ENCODE data around the gene VAX1.

The VAX1 gene

DNA sequence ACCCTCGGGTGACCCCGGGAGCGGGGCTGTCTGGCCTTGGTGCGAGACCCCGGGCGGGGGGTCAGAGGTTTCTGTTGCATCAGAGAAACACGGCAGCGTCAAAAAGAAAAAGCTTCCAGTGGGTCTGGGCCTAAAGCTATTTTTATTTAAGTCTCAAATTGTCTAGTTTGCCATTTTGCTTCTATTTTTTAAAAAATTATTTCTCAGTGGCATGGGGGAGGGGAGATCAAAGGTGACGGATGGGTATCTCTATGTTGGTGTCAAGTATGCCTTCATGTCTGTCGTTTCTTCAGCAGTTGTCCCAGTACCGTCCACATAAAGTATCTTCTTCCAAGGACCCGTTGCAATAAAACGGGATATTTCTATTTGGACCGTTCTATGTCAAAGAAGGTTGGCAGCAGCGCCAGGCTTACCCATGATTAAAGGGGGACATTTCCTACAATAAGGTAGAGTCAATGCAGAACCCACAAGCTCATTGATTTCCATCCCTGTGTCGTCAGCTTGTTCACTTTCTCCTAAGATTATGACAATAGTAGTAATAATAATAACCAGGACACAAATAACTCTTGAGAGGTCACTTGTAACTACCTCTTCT, 26.0 kb upstream of the VAX1 start:
- no peak for DNase-seq (ENCODE audit: low read depth)

DNA sequence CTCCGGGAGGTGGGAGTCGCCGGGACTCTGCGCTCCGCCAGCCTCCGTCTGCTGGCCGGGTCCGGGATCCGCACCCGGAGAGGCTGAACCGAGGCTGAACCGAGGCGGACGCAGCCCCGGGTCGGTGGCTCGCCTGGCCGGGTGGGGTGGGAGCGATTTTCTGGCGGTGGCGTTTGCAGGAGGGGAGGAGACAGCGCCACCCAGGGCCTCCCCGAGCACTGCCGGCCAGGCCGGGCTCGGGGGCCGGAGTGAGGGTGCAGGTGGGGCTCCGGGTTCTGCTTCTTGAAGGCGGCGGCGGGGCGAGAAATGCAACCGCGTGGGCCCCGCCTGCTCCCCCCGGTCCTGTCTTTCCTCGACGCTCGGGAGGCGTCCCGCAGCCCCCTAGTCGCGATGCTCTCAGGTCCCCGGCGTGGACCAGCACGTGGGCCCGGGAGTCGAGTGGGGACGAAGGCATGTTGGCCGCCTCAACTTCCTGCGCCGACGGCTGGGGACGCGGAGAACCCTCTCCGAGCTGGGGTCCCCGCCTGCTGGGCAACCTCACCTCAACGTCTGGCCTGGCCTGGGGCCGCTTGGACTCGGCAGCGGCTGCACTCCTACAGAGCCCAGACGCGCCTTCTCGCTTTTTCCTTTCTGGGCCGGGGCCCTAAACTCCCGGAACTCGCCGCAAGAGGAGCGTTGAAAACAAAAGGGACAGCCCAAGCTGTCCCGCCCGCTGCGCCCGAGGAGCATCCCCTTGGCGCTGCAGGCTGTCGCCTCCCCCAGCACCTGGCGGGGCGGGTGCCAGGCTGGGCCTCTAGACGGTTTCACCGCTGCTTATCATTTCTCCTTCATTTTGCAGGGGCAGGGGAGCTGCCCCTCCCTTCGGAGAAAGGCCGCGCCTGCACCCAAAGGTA, 25.2 kb upstream of the VAX1 start:
- DNase-seq (ENCODE audit: low read depth) = no peak

DNA sequence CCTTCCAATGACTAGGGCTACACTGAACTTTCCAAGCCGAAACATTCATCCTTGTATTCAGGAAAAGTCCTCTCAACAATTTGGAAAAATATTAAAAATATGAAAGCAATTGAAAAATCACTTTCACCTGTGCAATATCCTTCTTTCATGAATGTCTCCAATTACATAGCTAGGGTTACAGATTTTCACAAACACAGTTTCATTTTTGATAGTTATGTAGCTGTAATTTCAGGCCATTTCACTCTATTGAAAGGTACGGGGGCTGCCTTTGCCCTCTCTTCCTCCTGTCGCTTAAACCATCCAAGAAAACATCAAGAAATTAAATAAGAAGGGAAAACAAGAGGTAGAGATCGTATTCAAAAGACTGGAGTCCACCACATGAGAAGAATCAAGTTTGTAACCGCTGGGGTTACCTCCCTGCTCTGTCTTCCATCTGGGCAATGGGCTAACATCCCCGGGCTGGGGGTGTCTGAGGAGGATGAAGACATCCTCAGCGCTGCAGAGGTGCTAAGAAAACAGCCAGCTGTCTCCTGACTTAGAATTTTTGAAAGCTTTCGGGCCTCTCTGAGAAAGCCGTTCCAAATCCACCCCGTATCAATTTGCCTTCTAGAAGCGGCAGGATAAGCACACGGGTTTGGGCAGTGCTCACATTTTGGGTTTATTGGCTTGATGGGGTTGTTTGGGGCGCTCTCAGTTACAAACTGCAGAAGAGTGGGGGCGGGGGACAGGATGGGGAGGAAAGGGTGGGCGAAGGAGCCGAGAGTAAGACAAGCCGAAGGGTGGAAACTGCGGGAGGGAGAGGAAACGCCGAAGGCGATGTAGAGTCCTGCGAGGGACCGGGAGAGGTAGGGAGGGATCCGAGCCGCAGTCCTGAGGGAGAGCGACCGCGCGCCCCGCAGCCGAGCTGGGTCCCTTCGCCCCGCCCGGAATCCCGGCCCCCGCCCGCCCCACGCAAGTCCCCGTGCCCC, 24.3 kb upstream of the VAX1 start:
- DNase-seq (ENCODE audit: low read depth) = no peak

DNA sequence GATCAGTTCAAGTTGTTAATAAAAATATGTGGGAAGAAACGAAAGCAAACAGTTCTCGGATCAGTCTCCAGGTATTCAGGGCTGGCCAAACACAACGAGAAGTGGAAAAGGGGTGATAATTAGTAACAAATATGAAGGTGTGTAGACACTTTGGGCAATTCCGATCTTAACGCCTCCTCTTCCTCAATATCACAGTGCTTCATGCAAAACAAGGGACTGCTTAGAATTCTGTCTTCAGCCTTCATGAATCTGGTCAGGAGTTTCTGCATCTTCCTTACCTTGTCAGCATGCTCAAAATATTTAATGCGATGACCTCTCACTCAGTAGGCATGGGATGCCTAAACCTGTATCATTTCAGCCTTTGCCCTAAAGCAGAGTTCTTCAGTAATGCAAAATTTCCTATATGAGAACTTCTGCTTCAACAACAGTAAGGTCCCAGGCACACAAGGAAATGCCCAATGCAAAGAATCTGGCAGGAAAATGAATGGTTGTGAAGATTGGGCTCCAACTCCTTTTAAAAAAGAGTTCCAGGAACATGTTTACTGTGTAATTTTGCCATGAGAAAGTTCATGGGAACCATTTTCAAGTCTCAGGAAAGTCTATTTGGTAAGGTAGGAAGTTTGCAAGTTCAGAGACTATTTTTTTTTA, 23.4 kb upstream of the VAX1 start:
- DNase-seq (ENCODE audit: low read depth) = no peak

DNA sequence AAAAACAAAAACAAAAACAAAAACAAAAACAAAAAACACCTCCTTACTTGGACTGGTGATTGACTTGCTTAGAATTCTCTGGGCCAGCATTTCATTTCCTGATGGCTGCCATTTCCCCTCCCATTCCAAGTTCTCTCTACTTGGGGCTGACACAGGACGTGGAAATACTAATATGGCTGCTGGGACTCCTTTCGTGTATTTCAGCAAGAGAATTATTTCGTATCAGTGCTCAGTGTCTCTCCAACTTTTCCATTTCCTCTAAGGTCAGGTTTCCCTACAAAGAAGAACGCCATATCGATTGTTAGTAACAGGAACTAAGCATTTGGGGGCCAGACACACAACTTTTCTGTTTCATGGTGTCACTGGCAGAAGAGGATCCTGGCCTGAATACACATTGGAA, 22.5 kb upstream of the VAX1 start:
- DNase-seq (ENCODE audit: low read depth) = no peak

DNA sequence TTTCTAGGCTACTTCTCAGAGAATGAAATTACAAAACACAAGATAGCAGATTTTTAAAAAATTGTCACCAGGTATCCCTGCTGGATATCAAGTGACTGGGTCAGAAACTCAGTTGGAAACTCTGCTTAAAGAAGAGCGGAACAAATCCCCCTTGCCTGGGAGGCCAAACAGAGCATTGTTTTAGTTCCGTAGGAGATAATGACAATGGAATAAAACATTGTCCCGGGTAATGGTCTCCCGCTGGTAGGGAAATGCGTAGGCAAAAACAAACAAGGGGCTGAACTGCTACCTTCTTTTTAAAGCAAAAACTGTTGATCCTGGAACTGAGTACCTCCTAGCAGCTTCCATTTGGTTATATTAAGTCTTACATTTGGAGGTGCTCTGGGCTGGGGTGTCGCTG, 21.3 kb upstream of the VAX1 start:
- no peak for DNase-seq (ENCODE audit: low read depth)

DNA sequence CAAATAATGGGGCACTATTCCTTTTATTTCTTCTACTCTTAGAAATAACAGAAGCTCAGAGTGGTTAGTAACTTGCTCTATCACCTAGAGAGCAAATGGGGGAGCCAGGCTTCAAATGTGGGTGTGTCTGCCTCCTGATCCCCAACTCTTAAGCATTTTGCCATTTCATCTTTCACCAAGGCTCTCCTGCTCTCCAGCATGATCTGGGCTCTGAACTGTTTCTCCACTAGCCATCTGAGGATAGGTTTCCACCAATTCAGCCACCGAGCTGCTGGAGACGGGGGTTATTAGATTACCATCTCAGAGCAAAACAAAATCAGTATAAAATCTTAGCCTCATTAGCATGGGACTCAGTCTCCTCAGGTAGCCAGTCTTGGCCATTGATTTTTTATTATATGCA, 20.2 kb upstream of the VAX1 start:
- DNase-seq (ENCODE audit: low read depth) = no peak

DNA sequence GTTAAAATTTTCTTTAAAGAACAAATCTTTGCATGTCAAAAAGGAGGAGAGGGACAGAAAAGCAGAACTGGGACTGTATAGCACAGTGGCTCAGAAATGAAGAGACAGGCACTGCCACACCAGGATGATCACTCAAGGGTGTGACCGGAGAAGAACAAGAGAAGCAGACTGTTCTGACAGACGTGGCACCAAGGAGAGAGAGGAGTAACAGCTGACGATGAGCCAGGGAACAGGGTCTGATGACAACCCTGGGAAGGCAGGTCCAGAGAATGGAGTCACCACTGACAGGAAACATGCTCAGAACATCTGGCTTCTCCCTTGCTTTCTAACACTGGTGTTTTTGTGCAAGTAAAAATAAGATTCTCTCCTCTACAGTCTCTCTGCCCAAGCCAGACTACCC, 14.6 kb upstream of the VAX1 start:
- no peak for DNase-seq (ENCODE audit: low read depth)

DNA sequence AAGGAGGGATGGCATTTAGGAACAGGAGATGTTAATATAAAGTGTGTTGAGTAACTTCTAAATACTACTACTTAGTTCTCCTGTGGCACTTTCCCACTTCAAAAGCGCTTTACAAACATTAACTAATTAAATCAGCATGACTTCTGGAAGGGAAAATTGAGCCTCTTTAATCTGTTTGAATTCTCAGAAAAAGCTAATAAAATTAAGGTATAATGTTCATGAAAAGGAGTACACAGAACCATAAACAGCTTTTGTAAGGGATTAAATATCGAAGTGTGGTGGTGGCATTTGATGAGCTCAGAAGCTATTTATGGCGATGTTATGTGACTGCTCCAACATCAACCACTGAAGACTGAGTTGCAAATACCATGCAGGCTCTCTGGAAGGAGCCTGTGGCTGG, 10.2 kb upstream of the VAX1 start:
- DNase-seq (ENCODE audit: low read depth) = no peak

DNA sequence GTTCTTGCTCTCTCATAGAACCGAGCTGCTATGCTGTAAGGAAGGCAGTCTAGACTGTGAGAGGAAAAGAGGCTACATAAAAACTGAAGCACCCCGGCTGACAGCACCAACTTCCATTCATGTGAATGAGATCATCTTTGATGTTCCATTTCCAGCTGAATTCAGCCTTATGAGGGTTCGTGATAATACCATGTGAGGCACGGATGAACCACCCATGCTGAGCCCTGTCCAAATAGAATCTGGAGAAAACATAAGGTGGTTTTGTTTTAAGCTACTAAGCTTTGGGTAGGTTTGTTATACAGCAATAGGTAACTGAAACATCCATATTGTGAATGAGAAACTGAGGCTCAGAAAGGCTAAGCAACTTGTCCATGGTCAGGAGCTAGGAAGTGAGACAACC, 6.9 kb upstream of the VAX1 start:
- DNase-seq (ENCODE audit: low read depth) = no peak

DNA sequence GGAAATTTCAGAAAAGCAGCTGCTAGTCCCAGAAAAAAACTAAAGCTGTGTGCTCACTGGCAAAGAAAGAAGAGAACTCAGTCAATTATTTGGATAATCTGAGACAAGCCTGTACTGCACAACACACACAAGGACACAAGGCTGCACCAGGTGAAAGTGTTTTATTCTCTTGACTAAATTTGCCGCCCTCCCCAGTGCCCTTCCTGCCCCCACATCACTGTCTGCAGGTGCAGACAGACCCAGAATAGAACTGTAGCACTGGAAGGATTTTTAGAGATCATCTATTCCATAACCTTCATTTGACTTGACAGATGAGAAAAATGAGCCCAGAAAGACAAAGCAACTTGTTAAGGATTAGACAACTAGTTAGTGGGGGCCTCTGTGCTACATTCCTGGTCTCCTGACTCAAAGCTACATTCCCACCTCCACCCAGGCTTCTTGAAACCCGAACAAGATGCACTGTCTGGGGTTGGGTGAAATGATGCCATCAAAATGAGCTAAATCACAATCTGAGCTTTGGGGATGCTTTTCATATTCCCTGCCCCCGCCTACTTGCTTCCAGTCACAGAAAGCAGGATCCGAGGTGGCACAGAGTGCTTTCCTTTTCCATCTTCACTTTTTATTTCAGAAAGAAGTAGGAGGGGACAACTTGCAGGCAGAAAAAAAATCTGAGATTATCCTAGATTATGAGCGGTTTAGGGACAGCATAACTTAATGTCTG, 5.2 kb upstream of the VAX1 start:
- no peak for DNase-seq (ENCODE audit: low read depth)

DNA sequence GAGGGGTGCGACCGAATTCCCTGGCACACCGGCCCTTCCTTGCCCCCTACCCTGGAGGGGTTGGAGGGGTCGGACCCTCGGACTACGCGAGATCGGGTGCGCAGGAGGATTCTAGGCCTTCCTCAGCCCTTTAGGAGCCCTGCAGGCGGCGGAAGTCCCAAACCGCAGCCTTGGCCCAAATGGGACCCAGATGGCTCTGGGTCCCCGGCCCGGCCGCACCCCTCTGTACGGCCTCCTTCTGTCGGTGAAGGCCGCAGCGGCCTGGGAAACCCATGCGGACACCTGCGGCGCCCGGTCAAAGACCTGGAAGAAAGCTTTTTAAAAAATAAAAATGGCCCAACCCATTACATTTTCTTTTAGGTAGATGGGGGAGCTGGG, 2.4 kb upstream of the VAX1 start:
- no peak for DNase-seq (ENCODE audit: low read depth)

DNA sequence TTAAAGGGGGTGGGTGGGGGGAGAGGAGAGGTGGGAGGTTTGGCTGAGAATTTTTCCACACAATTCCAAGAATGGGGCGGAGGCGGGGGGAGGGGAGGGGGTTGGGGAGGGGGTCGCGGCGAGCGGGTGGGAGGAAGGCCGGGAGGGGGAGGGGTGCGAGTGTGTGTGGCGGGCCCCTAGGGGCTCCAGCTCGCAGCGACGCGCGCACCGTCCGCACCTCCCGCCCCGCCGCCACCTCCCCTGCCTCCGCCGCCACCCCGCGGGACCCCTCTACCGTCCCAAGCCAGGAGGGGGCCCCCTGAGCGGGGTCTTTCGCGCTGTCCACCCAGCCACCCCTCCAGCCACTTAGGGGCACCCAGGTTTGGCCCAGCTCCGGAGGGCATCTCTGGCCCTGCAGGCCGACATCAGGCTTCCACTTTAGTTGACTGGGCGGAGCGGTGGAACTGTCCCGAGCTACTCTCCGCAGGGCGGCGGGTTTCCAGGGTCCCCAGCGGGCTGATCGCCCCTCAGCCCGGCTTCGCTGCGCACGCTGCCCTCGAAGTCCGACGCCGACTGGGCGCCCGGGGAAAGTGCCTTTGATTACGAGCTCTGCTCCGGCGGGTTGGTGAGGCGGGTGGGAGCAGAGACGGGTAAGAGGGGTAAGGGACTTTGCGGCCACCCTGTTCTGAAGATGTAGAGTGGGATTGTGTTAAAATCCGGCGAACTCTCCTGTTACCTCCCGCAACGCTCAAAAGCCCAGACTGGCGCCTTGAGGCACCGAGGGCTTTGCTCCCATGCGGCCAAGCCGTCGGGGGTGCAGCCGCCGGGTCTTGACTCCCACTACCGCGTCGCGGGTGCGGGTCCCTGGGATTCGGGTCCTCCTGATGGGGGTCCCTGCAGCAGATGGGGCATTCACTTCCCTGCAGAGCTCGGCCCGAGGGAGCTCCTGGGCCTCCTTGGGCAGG, 1.8 kb upstream of the VAX1 start:
- DNase-seq (ENCODE audit: low read depth) = no peak

DNA sequence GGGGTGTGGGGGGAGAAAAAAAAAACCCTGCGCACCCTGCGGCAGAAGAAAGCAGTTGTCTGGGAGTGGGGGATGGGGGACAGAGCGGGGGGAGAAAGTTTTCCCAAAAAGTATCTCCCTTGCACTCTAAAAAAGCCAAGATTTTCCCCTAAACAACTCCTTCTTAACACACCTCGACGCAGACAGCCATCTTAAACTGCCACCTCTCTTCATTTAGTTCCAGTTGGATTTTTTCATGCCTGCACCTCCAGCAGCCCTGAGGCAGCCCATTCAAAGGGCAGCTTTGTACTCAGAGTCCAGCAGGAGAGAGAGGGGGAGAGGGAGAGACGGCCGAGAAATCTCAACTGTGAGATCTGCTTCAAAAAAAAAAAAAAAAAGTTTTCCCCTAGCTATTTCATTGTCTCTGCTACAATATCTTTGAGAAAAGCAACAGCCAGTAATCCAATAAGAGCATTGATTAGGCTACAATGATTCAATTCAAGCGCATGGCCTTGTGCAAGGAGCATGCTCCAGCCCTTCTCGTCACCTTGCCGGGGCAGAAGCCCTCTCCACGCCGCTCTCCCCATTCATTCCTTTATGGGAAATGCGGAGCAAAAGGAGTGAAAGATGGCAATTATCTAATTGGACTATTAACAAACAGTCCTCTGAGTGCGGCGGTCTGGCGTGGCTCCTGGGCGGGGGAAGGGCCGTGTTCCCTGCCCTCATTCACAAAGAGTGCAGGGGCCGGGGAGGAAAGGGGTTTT, 939 bp upstream of the VAX1 start:
- no peak for DNase-seq (ENCODE audit: low read depth)

DNA sequence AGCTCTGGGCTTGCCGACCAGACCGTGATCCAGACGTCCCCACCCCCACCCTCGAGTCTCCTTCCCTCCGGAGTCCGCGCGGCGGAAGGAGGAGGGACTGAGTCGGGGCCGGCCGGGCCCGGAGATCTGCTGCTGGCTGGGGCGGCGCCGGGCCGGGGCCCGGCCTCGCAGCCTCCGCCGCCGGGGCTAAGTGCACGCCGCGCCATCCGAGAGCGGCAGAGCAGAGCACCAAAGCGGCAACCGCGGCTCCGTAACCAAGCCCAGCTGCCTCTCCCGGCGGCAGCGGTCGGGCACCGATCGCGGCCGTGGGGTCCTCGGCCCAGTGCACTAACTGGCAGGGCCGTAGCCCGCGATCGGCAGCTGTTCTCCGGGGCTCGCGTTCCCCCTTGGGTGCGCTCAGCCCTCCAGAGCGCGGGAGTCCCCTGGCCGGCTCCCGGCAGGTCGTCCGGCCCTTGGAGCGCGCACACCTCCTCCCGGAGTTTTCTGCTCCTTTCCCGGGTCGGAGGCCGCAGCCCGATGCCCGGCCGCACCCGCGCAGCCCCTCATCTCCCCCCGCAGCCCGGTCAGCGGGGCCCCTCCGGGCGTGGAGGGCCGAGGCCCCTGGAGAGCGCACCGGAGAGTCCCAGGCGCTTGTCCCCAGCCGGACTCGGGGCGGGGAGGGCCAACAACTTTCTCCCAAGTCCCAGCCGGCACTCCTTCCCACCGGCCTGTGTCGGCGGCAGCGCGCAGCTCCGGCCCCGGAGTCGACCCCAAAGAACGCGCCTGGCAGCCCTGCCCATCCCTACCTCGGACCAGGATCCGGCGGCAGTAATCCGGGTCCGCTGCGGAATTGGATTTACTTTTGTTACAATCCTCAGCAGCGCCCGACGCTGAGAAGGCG, 799 bp downstream of the VAX1 start:
- no peak for DNase-seq (ENCODE audit: low read depth)

DNA sequence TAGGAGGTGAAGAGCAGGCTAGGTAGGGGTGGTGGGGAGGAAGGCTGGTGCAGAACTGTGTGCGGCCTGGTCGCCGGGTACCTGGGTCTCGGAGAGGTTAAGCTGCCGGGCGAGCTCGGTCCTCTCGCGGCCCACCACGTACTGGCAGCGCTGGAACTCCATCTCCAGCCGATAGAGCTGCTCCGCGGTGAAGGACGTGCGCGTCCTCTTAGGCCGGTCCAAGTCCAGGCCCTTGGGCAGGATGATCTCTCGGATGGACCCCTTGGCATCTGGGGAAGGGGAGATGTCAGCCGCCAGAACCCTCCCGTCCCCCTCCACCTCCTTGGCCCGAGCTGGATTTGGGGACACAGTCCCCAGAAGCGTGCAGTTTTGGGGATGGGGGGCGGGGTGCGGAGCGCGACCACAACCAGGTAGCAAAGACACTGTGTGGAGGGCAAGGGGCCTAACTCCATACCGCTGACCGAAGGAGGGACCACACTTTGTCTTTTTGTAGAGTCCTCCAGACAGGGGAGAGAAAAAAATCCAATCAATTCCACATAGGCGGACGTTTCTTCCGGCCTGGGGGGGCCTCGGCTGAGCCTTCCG, 1.6 kb downstream of the VAX1 start:
- DNase-seq (ENCODE audit: low read depth) = no peak

DNA sequence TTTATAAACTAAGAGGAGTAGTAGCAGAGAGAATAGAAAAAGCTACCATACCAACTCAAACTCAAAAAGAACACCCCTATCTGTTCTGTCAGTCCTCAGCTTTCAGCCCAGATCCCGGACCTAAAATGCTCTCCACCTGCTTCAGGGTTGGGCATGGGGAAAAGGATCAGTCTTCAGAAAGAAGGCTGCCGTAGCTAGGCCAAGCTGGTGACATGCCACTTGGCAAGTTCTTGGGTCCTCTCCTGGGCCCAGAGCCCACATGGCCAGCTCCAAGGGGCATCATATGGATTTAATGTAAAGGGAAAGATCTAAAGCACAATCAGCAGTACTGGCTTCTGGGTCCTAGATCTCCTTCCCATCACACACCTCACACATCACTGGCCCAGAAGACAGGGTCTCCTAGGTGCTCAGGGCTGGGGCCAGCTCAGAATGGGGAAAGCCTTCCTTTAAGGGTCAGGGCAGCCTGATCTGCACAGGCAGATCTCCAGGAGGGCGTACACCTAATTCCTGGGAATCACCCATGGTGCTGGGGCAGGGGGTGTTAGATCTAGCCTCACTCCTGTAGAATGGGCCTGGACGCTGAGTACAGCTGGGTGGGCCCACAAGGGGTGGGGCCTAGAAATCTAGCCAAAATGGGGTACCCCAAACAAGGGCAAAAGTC, 2.5 kb downstream of the VAX1 start:
- no peak for DNase-seq (ENCODE audit: low read depth)

DNA sequence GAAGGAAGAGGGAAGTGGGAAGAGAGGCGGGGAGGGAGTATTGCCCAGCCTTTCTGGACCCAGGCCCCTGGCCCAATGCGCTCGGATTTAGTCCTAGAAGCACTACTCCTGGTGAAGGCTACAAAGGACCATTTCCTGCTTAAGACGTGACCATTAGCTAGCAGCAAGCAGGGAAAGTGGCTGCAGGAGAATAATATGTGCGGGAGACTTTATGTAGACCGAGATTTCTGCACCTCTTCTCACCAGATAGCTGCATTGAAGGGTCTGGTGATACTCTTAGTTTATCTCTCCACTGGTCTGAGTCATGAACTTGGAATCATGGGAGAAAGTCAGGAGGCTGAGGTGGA, 3.1 kb downstream of the VAX1 start:
- no peak for DNase-seq (ENCODE audit: low read depth)

Data from activated T-helper 1 cell treated with Interleukin-2 at 50 U/mL for 16 hours (primary cell).